Panc1 (cell line): Measurements from ENCODE around the gene ARHGEF25.

ENCODE experiments used
- POLR2AphosphoS5 ChIP-seq: IDR thresholded peaks from 2 replicates; pipeline ENCODE4 v1.6.1; 2012; ENCODE audit warnings: mild to moderate bottlenecking, low read depth, low read length, moderate library complexity
- TF ChIP-seq, protein P1 (sequence below): fragments of 450-650 bp; IDR thresholded peaks from 2 replicates; pipeline ENCODE4 v1.5.1; 2017; ENCODE audit warnings: mild to moderate bottlenecking
- TF ChIP-seq, protein P2 (sequence below), 2 experiments: IDR thresholded peaks; 2 replicates each; pipeline ENCODE4 v1.6.1; 2011 to 2012; ENCODE audit warnings: low read depth in 2 of 2, control low read depth in 1 of 2, low read length in 1 of 2, mild to moderate bottlenecking in 1 of 2, moderate library complexity in 1 of 2; ENCODE audit not compliant: insufficient read depth in 1 of 2

DNA sequence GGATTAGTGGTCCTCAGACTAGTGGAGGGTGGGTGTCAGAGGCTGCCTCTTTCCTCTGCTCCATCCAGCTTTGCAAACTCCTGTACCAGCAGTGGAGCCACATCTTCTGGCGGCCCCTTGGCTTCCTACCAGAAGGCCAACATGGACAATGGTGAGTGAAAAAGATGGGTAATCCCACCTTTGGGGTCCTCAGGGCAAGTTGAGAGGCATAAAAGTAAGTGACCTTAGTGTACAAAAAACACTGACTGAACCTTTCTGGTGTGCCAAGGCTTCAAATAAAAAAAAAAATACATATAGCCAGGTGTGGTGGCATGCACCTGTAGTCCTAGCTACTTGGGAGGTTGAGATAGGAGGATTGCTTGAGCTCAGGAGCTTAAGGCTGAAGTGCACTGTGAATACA, 29.4 kb upstream of the ARHGEF25 start:
- TF ChIP-seq, protein P1, sequence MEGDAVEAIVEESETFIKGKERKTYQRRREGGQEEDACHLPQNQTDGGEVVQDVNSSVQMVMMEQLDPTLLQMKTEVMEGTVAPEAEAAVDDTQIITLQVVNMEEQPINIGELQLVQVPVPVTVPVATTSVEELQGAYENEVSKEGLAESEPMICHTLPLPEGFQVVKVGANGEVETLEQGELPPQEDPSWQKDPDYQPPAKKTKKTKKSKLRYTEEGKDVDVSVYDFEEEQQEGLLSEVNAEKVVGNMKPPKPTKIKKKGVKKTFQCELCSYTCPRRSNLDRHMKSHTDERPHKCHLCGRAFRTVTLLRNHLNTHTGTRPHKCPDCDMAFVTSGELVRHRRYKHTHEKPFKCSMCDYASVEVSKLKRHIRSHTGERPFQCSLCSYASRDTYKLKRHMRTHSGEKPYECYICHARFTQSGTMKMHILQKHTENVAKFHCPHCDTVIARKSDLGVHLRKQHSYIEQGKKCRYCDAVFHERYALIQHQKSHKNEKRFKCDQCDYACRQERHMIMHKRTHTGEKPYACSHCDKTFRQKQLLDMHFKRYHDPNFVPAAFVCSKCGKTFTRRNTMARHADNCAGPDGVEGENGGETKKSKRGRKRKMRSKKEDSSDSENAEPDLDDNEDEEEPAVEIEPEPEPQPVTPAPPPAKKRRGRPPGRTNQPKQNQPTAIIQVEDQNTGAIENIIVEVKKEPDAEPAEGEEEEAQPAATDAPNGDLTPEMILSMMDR = no peak
- TF ChIP-seq POLR2AphosphoS5 = no peak
- TF ChIP-seq, protein P2, sequence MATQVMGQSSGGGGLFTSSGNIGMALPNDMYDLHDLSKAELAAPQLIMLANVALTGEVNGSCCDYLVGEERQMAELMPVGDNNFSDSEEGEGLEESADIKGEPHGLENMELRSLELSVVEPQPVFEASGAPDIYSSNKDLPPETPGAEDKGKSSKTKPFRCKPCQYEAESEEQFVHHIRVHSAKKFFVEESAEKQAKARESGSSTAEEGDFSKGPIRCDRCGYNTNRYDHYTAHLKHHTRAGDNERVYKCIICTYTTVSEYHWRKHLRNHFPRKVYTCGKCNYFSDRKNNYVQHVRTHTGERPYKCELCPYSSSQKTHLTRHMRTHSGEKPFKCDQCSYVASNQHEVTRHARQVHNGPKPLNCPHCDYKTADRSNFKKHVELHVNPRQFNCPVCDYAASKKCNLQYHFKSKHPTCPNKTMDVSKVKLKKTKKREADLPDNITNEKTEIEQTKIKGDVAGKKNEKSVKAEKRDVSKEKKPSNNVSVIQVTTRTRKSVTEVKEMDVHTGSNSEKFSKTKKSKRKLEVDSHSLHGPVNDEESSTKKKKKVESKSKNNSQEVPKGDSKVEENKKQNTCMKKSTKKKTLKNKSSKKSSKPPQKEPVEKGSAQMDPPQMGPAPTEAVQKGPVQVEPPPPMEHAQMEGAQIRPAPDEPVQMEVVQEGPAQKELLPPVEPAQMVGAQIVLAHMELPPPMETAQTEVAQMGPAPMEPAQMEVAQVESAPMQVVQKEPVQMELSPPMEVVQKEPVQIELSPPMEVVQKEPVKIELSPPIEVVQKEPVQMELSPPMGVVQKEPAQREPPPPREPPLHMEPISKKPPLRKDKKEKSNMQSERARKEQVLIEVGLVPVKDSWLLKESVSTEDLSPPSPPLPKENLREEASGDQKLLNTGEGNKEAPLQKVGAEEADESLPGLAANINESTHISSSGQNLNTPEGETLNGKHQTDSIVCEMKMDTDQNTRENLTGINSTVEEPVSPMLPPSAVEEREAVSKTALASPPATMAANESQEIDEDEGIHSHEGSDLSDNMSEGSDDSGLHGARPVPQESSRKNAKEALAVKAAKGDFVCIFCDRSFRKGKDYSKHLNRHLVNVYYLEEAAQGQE (IDR thresholded peaks at IDR 0.05; ENCODE audit: insufficient read depth in 1 of 2, low read depth in 2 of 2, low read length in 1 of 2) = no peak
